ENCODE data around the gene CCL22.
"Not testable (repeated sequence)": the region's sequence is repeated elsewhere in the genome, so short reads cannot be mapped to it uniquely, and the experiment has no call there.

The CCL22 gene

GRCh38 chr16:57396786-57397185 lies 38.2 kb downstream of the CCL22 start:
- DNase-seq, result no peak

GRCh38 chr16:57397493-57397892 lies 38.9 kb downstream of the CCL22 start:
- not testable (repeated sequence) for DNase-seq

- no peak for DNase-seq
Measured at GRCh38 chr16:57401943-57402640, 43.5 kb downstream of the CCL22 start.

- no peak for DNase-seq
Measured at GRCh38 chr16:57403965-57404817, 45.6 kb downstream of the CCL22 start, which contains the start of gene CCL17. Gene CCL17, plus strand, starts transcription at chr16:57404767. Its CDS starts 9,166 bp downstream, at chr16:57413933.

- no peak for DNase-seq
Measured at GRCh38 chr16:57405097-57405496, 46.5 kb downstream of the CCL22 start.

GRCh38 chr16:57406881-57407280 lies 48.3 kb downstream of the CCL22 start:
- DNase-seq, result no peak

GRCh38 chr16:57407521-57408353 lies 49.2 kb downstream of the CCL22 start:
- no peak for DNase-seq

GRCh38 chr16:57409065-57409464 lies 50.5 kb downstream of the CCL22 start:
- DNase-seq, result no peak

- no peak for DNase-seq
Measured at GRCh38 chr16:57409870-57410587, 51.4 kb downstream of the CCL22 start.

GRCh38 chr16:57411362-57411976 lies 52.9 kb downstream of the CCL22 start:
- no peak for DNase-seq

GRCh38 chr16:57412584-57412983 lies 54.0 kb downstream of the CCL22 start:
- no peak for DNase-seq

GRCh38 chr16:57413301-57413730 lies 54.7 kb downstream of the CCL22 start:
- DNase-seq, result no peak

GRCh38 chr16:57413733-57414132 lies 55.1 kb downstream of the CCL22 start:
- DNase-seq, result no peak

All from stimulated activated CD4-positive, alpha-beta T cell treated with anti-CD3 and anti-CD28 coated beads, Interleukin-2, amount 100 ng/mL, for 24 hours (primary cell).